HG03103 (cell line): ENCODE results near the gene SASH3.

ENCODE experiments used
- ATAC-seq: cut with Tn5 transposase; IDR thresholded peaks from one replicate; pipeline ENCODE4 v1.9.1; 2021; ENCODE audit warnings: low read depth; ENCODE audit not compliant: unreplicated experiment

Gene SASH3

DNA sequence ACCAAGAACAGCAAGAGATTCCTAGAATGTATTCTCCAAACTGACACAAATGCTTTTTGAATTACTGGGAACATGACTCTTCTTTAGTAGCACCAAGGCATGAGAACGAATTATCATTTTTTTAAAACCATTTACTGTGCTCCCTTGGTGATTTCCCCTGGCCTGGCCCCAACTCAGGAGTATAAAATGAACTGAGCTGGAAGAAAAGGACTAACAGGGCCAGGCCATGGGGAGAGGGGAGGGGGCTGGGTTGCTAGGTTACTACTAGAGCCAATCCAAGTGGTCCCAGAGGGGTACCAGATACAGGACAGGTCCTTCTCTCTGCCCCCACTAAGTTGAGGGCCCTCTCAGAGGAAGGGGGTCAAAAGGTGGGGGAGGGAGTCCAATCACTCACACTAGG is 23.1 kb downstream of the SASH3 start:
- ATAC-seq, result no peak

DNA sequence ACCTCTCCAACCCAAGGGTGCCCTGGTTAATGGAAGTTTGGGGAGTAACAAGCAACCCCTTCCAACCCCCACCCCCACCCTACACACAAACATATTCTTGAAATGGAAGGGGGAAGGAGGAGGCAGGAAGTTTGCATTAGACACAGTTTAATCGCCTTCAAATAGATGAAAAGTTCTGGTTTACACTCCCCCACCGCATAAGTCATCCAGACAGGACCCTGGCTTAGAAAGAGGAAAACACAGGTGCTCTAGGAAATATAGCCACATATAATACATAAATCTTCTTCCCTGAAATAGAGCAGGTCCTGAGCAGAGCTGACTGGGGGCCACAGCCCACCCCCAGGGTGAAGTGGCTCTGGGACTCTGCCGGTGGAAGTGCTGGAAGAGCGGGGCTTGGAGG is 25.1 kb downstream of the SASH3 start:
- no peak for ATAC-seq

DNA sequence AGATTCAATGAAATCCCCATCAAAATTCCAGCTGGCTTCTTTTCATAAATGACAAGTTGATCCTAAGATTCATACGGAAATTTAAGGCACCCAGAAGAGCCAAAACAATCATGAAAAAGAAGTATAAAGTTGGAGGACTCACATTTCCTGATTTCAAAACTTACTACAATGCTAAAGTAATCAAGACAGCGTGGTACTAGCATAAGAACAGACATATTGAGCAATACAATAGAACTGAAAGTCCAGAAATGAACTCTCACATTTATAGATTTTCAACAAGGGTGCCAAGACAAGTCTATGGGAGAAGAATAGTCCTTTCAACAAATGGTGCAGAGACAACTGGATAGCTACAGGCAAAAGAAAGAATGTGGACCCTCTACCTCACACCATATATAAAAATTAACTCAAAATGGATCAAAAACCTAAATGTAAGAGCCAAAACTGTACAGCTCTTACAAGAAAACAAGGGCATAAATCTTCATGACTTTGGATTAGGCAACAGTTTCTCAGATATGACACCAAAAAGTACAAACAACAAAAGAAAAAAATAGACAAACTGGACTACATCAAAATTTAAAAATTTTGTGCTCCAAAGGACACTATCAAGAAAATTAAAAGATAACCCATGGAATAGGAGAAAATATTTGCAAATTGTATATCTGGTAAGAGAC is 28.5 kb downstream of the SASH3 start:
- no peak for ATAC-seq

DNA sequence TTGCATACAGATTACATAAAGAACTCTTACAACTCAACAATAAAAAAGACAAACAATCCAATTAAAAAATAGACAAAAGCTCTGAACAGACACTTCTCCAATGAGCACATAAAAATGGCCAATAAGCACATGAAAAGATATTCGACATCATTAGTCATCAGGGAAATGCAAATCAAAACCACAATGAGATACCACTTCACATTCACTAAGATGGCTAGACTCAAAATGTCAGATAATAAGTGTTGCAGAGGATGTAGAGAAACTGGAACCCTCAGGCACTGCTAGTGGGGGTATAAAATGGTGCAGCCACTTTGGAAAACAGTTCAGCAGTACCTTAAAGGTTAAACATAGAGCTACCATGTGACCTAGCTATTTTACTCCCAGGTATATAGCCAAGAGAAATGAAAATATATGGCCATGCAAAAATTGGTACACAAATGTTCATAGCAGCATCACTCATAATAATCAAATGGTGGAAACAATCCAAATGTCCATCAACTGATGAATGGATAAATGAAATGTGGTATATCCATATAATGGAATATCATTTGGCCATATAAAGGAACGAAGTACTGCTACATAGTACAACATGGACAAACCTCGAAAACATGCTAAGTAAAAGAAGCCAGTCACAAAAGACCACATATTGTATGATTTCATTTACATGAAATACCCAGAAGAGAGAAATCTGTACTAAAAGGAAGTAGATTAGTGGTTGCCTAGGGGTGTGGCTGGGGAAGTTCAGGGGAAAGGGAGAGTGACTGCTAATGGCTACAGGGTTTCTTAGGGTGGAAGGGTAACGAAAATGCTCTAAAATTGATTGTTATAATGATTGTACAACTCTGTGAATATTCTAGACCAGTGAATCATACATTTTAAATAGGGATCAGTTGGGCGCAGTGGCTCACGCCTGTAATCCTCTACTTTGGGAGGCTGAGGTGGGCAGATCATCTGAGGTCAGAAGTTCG is 29.4 kb downstream of the SASH3 start:
- ATAC-seq, result no peak

DNA sequence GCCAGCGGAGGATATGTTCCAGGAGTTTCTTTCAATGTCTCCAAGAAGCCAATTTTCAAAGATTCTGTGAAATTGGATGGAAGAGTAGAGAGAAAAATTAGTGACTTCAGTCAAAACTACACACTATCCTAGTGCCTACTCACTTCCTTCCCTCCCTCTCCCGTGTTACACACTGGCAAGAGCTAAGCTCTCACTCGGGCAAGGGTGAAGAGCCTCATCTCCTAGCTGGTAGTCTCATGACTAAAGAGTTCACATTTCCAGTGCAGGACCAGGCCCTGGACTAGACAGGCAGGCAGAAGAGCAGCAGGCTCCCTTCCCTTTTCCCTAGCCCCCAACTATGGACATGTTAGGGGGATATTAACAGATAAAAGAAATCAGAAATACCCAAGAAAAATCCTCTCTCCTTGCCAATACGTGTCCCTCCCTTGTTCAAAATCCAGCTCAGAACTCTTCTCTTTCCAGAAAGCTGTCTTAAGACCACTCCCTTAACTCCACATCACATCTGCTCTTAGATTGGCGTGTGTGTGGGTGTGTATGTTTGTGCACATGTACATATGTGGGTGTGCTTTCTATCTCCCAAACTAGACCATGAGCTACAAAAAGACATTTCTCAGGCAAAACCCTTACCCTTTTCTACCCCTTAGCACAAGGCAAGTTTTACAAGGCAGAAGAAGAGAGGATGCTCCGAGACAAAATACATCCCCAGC is 34.1 kb downstream of the SASH3 start:
- ATAC-seq, result no peak

DNA sequence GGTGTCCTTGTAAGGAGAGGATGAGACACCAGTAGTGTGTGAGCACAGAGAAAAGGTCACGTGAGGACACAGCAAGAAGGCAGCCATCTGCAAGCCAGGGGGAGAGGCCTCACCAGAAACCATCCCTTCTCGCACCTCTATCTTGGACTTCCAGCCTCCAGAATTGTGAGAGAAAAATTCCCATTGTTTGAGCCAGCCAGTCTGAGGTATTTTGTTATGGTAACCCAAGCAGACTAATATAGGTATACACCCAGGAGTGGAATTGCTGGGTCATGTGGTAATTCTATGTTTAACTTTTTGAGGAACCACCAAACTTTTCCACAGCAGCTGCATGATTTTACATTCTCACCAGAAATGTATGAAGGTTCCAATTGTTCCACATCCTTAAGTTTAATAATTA is 38.4 kb downstream of the SASH3 start:
- no peak for ATAC-seq

DNA sequence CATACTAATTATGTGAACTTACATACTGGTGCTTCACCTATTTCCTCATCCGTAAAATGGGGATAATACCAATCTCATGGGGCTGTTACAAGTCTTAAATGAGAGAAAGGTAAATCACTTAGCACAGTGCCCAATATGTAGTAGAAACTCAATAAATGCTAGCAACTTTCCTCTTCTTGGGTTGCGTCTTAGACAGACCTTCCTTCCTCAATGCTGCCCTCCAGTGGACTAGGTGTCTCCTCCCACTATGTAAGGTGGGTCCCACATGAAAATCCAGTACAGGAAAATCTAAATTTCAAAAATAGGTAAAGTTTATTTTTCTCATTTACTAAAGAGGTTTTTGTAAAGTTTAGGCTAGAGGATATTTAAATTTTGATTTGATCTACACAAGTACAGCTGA is 43.4 kb downstream of the SASH3 start:
- no peak for ATAC-seq

DNA sequence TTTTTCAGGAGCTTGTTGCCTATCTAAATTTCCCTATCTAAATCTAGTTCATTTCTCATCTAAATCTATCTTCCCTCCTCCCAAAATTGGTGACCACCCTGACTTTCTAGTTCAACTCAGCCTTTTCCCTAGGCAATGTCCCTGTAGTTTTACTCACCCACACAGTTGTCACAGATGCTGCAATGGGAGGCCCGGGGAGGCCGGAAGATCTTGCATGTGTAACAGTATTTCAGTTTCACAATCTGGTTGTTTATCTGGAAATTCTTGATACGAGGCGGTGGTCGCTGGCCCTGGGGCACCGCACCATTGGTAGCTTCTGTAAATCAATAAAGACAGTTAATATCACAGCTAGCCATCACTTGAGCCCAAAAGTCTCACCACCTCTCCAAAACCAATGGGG is 43.8 kb downstream of the SASH3 start:
- ATAC-seq, result no peak

DNA sequence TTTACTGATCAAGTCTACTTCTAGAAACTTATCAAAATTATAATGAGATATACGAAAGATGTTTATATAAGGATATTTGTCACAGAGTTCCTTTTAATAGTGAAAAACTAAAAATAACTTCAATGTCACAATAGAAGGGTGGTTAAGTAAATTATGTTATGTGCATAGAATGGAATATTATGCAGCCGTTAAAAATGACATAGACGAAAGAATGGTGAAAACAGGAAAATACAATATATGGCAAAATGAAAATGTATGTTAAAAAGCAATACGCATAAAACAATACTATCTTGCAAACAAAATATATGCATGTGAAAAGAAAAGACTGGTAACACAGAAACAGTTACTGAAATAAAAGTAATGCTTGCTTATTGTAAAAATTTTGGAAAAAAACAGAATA is 44.9 kb downstream of the SASH3 start:
- no peak for ATAC-seq

DNA sequence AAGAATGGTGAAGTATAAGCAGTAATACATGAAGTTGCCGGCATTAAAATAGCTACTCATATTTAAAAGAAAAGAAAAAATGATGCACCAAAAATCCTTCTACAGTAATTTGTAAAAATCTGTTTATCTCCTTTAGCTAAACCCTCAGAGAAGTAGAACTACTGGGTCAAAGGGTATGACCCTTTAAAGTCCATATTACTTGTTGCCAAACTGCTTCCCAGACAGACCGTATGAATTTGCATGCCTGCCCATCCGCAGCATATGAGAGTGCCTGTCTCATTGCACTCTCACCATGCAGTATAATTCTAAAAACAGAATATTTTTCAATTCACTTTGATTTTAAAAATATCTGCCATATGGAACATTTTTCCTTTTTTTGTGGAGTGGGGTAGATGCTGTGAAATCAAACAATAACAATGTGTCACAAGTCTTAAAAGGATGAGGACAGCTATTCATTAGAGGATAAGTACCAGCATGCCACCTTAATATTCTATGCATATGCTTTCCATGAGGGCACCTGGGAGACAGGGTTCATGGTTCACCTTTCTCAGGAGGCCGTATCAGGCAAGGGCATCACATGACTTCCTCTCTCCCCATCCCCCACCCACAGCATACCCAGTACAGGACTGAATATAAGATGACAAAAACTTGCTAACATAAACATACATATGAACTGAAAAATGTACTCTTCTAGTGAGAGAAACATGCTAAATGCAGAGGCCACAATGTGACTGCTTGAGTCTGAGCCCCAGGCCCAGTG is 46.2 kb downstream of the SASH3 start:
- no peak for ATAC-seq

DNA sequence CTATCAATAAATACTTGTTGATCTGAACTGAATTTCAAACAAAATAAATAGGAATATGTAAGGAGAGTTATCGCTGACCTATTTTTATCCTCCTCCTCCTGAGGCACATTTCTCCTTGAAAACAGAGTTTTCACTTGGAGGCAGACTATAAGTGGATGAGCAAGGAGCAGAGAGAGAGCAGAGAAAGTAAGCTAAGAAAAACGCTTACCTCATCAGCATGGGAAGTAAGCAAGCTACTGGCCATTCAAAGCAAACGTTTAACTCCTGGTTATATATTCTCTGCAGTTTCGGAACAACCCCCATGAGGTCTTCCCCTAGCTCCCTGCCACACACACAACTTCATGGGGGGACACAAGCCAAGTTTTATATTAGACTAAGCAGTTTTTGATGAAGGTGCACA is 50.7 kb downstream of the SASH3 start:
- ATAC-seq, result no peak

DNA sequence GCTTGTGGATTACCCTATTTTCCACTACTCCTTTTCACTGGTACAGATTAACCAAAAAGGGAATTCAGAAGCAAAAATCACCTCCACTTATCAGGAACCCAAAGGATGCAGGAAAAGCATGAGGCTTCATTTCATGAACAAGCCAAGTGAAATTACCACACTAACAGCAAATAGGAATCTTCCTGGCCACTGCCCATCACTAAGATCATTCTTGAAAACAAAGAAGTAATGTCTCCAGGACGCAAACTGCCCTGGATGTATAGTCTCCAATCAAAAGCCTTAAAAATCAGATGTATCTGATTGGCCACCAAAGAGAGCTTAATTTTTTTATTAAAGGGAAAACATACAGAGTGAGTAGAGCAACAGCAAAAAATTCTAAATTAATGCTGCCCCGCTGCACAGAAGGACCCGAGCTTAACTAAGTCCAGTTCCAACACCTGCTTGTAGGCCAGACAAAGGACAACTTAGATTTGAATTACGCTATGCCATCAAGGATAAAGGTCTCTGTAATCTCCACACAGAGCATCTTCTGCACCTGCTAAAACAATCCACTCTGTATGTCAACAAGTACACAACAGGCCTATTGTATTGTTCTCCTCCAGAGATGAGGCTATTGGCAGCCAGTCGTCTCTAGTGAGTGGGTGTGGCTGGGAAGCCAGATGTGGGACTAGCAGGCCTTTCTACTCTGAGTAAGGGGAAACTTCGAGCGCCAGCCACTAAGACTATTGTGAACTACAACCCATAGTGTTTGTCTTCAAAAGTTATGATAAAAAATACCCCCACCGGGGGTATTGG is 51.5 kb downstream of the SASH3 start:
- ATAC-seq, result no peak

DNA sequence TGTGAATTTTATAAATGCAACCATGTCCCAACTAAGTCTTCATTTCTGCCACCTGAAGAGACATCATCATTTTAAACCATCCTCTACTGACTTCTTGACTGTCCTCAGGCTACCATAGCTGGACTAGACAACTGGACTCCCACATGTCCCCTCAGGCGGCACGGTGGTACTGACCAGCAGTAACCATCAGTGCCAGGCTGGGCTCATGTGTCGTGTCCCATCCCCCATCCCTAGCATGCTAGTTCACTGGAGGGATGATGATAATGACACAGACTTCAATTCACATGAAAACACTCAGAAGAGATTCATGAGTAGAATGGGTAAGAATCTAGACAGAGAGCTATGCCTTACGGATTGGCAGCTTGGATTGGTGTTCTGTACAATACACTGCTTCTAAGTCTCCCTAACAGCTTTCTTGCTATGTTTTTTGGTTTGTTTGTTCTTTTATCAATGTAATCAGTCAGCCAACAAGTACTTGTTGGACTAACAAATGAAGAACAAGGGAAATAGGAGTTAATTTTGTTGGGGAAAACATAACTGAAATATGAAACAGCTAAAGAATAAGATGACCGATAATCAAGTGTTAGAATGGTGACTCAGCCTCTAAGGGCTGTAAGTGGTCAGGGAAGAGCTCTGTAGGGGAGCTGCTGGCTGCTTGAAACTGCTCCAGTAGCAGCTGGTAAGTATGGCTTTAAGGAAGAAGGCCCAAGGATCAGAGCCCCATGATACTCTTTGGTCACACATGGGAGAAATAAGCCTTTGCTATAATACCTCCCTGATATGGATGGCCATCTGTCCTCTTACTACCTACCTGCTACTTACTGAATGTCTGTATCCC is 53.6 kb downstream of the SASH3 start:
- ATAC-seq, result no peak

DNA sequence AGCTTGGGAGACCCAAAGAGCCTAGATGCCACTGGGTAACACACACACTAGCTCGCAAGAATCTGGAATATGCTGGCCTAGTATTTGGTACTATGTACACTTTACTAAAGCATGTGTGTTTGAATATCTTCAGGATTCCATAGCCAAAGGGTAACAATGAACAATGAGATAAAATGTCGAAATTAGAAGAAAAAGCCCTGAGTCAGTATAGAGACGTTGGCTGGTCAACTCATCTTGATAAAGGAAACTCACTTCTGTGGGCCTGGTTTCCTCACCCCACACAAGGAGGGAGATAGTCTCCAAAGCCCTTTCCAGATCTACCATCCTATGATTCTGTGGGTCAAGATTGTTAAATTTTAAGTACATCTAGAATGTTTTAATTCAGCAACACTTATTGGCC is 57.1 kb downstream of the SASH3 start:
- no peak for ATAC-seq

DNA sequence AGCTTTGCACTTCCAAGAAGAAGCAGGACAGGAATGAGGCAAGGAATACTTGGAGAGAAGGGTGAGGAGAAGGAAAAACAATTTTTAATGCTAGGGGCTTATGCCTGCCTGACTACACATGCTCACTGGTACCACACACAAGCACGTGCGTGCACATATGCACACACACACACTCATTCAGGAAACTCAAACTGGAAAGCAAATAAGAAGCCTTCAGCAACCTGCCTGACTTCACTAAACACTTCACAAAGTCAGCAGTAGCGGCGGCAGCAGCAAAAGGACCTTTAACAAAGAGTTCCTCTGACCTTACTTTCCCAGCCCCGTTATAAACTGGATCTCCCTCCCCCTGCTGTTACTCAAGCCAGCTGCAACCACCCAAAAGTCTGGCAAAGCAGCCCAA is 60.6 kb downstream of the SASH3 start:
- ATAC-seq, result no peak

DNA sequence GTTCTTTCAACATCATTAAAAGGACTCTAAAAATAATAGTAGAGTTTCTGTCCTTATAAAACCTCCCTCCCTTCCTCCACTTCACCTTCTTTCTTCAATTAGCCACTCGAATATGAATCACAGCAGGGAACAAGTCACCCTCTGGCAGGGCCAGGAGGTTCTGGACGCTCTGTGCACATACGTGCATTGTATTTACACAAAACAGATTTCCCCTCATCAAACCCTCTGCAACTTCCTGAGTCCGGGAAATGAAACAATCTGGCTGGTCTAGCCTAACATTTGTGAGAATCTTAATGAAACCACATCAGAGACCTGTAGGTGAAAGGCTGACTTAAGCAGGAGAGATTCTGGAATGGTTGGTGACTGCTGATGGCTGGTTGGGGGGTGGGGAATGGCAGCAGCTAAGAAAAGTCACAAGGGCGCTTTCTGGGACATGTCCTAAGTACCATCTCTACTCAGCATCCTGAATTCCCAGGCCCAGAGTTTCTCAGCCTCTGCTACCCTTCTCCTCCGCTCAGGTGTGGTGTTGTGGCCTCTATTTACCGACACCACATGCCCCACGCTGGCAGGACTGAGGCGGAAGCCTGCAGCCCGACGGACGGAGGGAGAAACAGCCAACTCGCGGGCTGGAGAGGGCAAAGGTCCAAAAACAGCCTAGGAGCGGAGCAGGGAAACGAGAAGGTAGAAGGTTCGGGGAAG is 62.9 kb downstream of the SASH3 start:
- ATAC-seq, result no peak

DNA sequence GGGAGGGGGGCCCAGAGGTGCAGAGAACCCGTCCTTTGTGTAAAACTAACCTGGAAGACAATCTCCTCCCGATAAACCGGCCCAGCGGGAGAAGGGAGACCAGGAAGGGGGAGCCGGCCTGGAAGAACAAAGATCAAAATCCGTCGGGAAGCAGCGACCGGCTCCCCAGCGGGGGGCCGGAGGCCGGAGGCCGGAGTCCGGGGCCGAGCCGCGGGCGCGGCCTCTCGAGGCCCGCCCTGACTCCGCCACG is 63.4 kb downstream of the SASH3 start:
- ATAC-seq, result no peak

DNA sequence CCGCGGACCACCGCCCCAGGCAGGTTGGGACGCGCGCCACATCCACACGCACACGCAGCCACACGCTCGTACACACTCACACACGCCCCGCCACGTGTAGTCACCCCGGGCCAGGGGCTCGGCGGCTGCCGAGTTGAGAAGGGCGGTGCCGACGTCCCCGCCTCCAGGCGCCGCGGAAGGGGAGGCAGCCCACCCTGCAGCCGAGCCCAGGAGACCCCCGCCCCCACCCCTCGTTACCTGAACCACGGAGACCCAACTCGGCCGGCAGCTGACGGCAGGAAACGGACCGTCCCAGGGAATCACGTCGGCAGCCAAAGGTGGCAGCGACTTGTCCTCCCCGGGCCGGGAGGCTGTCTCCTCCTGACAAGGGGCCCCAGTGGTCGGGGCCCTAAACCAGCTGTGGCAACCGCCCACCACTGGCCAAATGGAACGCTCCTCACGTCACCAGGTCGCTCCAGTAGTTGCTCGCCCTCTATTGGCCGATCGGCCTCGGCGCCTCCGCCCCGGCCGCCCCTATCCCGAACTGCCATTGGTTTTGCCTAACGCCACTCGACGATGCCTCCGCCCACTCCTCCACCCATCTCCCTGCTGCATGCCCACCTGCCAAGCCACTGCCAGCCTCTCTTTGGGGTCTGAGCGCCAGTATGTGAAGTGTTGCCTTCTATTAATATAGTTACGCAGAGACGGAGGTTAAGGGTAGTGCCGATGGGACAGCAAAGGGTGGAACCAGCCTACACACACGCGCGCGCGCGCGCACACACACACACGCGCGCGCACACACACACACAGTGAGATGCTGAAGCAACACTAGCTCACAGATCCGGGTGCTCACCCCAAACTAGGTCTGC is 63.9 kb downstream of the SASH3 start, which contains the start of gene ZDHHC9:
TSS of gene ZDHHC9 (minus strand) at position 428 of the 848 bp plus-strand sequence. CDS start 1,941 bp downstream, outside the sequence.
- peak; percentile 99 for ATAC-seq
